Stromal cell of bone marrow (primary cell): Measurements from ENCODE around the gene MYLK2.
"Not testable (repeated sequence)": the region's sequence is repeated elsewhere in the genome, so short reads cannot be mapped to it uniquely, and the experiment has no call there.

Source experiments
- DNase-seq: peaks from one replicate; pipeline ENCODE4 v3.0.0-alpha.2; 2012; ENCODE audit warnings: low read depth

MYLK2 gene

GRCh38 chr20:31815408-31816188, 3.6 kb upstream of the MYLK2 start:
- no peak for DNase-seq

DNA sequence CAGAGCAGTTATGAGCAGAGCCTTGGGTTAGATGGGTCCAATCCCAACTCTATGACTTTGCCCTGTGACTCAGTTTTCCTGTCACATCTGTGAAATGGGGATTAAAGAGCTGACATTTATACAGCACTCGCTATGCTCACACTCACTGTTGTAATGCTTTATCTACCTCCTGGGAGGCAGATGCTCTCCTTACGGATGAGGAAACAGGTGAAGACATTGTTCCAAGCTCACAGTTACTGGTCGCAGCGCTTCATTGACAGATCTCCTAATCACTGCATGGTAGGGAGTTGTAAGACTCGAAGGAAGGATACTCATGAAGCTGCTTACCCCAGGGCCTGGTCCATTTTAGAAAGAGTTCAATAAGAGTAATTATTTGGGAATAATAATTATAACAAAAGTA, 2.9 kb upstream of the MYLK2 start:
- no peak for DNase-seq

DNA sequence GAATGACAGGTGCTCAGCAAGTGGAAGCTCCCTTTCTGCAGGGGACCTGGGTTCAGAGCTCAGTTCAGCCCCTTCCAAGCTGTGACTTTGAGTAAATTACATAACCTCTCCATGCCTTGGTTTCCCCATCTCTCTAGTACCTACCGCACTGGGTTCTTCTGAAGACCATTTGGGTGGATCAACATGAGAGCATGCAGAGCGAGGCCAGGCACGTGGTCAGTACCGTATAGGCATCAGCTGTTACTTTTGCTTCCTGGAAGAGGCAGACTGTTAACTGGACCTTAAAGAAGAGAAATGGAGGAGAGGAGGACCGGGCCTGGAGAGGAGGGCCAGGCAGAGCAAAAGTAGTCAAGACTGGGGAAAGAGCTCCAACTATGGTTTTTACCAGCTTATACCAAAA, 1.7 kb upstream of the MYLK2 start:
- no peak for DNase-seq

GRCh38 chr20:31818376-31818908, 714 bp upstream of the MYLK2 start:
- no peak for DNase-seq

DNA sequence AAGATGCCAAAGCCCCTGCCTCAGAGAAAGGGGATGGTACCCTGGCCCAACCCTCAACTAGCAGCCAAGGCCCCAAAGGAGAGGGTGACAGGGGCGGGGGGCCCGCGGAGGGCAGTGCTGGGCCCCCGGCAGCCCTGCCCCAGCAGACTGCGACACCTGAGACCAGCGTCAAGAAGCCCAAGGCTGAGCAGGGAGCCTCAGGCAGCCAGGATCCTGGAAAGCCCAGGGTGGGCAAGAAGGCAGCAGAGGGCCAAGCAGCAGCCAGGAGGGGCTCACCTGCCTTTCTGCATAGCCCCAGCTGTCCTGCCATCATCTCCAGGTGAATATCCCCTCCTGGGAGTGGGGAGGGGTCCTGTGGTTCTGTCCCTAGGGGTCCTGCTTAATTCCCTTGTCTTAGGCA, 1.1 kb downstream of the MYLK2 start:
- DNase-seq: no peak

DNA sequence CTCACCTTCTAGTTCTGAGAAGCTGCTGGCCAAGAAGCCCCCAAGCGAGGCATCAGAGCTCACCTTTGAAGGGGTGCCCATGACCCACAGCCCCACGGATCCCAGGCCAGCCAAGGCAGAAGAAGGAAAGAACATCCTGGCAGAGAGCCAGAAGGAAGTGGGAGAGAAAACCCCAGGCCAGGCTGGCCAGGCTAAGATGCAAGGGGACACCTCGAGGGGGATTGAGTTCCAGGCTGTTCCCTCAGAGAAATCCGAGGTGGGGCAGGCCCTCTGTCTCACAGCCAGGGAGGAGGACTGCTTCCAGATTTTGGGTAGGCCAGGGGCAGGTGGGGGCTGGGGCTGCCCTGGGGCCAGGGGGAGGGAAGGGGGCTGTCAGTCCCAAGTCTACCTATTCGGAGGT, 2.3 kb downstream of the MYLK2 start:
- DNase-seq: no peak

- DNase-seq: no peak
These were observed 3.5 kb downstream of the MYLK2 start for GRCh38 chr20:31822421-31823330.

- no peak for DNase-seq
These were observed 4.4 kb downstream of the MYLK2 start for GRCh38 chr20:31823360-31824124.

DNA sequence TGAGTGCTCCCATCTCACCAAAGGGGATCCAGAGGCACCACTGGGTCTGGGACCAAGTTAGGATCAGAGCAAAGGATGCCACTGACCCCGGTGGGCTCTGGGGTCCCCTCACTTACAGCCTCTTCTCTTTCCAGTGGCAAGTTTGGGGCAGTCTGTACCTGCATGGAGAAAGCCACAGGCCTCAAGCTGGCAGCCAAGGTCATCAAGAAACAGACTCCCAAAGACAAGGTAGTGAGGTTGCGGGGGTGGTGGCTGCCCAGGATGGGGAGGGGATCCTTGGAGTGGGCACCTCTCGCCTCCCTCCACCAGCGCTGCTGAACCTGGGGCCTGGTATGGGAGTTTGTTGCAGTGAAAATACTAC, 4.9 kb downstream of the MYLK2 start:
- DNase-seq: no peak

DNA sequence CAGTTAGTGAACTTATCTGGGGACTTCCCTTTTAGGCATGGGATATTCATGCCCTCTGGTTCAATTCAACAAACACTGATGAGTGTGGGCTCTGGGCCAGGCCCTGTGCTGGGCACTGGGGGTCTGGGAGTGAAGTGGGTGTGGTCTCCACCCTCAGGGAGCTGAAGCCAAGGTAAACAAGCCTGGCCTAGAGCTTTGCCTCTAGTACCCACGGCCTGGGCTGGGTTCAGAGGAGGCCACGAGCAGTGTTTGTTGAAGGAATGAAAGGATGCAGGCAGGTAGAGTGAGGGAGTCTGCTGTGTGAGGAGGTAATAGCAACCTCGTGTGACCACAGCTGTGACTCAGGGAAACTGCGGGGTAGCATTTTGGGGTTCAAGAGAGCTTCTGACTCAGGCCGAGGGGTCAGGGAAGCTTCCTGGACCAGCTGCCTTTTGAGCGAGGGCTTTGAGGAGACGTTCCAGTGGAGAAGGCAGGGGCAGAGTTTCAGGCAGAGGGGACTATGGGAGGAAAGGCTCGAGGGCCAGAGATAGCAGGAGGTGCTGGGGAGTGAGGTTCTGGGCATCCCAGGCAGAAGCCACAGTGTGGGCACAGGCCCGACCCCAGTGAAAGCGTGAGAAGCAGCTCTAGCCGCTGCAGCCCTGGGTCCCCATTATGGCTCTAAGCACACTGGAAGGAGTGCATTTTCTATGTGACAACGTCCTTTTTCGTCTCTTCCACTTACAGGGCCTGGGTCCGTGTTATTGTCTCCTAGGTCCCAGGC, 5.6 kb downstream of the MYLK2 start:
- DNase-seq: no peak

DNA sequence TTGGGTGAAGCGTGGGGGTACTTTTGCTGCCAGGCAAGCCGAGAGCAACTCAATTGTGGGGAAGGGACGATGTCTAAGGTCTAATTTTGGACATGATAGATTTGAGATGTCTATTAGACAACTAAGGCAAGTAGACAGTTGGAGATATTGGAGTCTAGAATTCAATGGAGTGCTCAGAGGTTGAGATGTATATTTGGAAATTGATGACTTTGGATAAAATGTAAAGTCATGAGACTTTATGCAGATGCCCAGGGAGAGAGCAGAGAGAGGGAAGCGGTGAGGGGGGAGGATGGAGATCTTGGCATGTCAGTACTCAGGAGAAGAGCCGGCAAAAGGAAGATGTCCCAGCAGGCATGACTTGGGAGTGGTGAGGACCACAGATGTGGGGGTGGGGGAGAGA, 6.9 kb downstream of the MYLK2 start:
- no peak for DNase-seq

GRCh38 chr20:31827059-31827458, 7.9 kb downstream of the MYLK2 start:
- no peak for DNase-seq

DNA sequence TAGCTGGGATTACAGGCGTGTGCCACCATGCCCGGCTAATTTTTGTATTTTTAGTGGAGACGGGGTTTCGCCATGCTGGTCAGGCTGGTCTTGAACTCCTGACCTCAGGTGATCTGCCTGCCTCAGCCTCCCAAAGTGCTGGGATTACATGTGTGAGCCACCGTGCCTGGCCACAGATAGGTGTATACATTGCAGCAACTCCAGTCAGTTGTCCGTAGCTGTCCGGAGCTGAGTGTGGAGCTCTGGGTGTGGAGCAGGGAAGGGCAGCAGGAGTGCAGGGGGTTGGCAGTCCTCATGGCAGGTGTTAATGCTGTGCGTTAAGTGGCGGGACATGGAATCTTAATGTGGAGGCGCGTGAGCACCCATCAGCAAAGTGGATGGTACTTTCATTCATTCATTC, 8.9 kb downstream of the MYLK2 start:
- not testable (repeated sequence) for DNase-seq

DNA sequence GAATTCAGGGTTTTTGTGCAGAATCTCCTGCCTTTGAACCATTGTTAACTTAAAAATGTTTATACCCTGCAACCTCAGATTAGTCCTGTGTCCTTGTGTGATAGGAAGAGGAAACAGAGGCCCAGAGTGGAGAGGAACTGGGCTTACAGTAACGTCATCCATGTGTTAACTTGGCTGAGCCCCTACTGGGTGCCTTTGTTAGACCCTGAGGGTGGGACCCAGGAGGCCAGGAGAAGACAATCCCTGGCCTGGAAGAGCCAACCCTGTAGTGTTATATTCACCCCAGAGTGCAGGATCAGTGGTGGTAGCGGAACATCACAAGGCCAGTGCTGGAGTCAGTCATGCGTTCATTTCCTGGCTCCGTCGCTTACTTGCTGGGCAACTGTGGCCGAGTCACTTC, 10.6 kb downstream of the MYLK2 start:
- no peak for DNase-seq

DNA sequence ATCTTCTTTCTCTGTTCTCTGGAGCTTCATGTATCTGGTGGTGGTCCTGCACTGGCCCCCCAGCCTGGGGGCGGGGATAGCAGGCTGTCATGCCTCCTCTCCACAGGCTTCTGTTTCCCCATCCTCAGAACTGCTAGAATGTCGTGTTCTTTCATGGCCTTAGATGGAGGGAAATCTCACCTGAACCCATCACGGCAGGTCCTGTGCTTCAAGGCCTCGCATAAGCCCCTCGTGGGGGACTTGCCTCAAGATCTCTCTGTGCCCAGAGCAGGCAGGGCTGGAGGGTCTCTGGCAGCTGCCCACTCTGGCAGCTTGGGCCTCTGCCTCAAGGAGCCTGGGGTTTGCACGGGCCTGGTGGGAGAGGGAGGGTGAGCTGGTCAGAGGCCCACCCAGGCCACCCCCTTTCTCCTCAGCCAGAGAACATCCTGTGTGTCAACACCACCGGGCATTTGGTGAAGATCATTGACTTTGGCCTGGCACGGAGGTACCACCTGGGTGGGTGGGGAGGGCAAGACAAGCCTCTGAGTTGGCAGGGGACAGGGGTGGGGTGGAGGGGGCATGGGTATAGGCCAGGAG, 11.3 kb downstream of the MYLK2 start:
- no peak for DNase-seq

DNA sequence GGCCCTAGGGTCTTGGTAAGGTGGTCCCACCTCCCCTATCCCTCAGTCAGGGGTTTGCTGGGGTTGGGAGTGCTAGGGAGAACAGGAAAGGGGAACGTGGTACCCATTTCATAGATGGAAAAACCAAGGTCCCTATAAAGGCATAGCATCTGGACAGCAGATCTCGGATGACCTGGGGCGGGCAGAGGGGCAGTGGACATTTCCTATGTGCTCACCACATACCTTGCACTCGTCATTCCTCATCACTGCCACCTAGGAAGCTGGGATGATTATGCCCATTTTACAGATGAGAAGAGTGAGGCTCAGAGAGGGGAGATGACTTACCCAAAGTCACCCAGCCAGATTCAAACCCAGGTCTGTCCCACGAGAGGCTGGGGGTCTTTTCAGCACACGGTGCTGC, 12.1 kb downstream of the MYLK2 start:
- no peak for DNase-seq

DNA sequence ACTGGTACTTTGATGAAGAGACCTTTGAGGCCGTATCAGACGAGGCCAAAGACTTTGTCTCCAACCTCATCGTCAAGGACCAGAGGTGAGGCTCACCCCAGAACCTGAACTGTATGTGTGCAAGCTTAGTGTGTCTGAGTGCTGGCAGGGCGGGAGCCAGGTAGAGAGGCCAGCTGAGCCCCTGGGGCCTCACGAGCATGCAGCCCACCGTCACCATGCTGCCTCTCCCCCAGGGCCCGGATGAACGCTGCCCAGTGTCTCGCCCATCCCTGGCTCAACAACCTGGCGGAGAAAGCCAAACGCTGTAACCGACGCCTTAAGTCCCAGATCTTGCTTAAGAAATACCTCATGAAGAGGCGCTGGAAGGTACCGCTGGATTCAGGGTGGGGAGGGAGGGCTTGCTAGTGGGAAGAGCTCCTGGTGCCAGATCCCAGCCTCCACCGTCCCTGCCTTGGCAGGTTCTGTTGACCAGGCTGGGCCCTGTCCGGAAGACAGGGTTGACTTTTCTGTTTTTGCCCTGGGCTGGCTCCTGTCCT, 12.7 kb downstream of the MYLK2 start:
- DNase-seq: no peak

GRCh38 chr20:31833130-31833930, 14.2 kb downstream of the MYLK2 start:
- no peak for DNase-seq

GRCh38 chr20:31833931-31834521, 14.9 kb downstream of the MYLK2 start:
- no peak for DNase-seq

DNA sequence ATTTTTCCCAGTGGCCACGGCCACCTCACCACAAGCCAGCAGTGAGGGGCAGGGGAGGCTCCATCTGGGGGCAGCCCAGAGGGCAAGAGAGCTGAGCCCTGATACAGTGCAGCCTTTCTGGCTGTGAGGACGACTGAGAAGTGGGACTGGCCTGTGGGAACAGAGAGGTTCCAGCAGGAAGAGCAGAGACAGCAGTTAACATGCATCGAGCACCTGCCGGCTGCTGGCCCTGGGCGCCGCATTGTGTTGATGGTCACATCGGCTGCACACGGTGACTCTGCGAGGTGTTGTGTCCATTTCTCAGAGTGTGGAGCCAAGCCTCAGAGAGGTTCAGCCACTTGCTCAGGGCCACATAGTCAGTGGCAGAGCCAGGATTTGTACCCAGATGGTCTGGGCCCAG, 16.4 kb downstream of the MYLK2 start:
- no peak for DNase-seq
